ENCODE results near the gene CACNA1H.
"Not testable (repeated sequence)": the region's sequence is repeated elsewhere in the genome, so short reads cannot be mapped to it uniquely, and the experiment has no call there.

DNA sequence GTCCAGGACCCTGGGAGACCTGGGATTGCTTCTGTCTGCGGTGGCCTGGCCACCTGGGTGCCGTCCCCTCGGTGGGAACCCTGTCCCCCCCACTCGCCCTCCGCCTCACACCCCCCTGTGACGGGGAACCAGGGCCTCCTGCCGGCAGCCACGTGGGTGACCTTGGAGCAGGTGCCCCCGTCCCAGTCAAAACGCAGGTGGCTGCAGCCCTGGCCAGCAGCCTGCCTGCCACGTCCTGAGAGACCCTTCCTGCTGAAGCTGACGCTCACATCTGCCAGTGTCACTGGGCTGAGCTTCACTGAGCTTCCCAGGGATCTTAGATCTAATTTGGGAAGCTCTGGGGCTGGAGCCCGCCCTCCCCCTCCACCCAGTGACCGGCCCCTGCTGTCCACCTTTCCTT is 73.8 kb downstream of the CACNA1H start:
- not testable (repeated sequence) for TF ChIP-seq EZH2 (IDR thresholded peaks at IDR 0.05; ENCODE audit: insufficient read depth, poor library complexity, severe bottlenecking); EZH2phosphoT487 (IDR thresholded peaks at IDR 0.05; ENCODE audit: insufficient read depth, low read depth)

Data from GM23248 (cell line).